ENCODE data around the gene ABCA1. TPM values are rescaled to one million over a fixed set of nuclear protein-coding genes. Genes with fewer than 3 reads are reported as not detected.

Gene ABCA1
- total and polyA plus RNA-seq, 10 of the 15 experiments (the other 5 are each of a cell fraction or from before 2014, with no cell fraction given) = 0.01 to 0.56 (median 0.16) TPM

DNA sequence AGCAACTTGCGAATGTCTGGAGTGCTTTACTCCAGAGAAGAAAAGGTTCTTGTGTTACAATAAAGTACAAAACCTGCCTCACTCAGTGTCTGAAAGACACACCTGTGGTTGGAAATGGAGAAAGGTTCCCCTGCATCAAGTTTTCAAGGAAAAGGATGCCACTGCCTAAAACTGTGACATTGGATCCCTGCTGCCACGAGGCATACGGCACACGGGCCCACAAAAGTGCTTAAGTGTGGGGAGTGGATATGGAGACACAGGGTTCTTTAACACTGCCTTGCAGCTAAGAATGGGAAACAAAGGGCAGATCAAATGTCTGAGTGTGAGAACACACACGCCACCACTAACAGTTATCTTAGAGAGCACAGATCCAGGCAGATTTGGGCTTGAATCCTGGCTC, 89.0 kb downstream of the ABCA1 start:
- DNase-seq (ENCODE audit: low read depth, low spot score) = no peak
- no peak for FAIRE-seq
- Histone ChIP-seq H4K20me1 (ENCODE audit: control insufficient read depth, insufficient read depth) (no peaks in the 10 kb centered on the region), H3K36me3 (ENCODE audit: control insufficient read depth in 2 of 2, insufficient read depth in 2 of 2, low read length in 1 of 2) (no peaks in the 10 kb centered on the region), H3K79me2 (ENCODE audit: control insufficient read depth, insufficient read depth, low read length) (no peaks in the 10 kb centered on the region), H3K9me3 (replicated peaks; ENCODE audit: control insufficient read depth, insufficient read depth, low read length) (no peaks in the 10 kb centered on the region), H3K27me3 (replicated peaks in 1 of 2; ENCODE audit: control insufficient read depth in 2 of 2, insufficient read depth in 2 of 2, low read length in 1 of 2) (peaks cover 1 to 2% of the 10 kb centered on the region in 2 experiments; a peak in 2 of 4 replicates), H3K4me2 (ENCODE audit: control insufficient read depth, insufficient read depth) (no peak overlapping the region), H3K4me3 (no peak overlapping the region), H2AFZ (ENCODE audit: control insufficient read depth, low read depth, low read length) (no peak overlapping the region), H3K4me1 (ENCODE audit: control insufficient read depth, insufficient read depth, low read length) (no peaks in the 10 kb centered on the region), H3K9ac (ENCODE audit: control insufficient read depth, insufficient read depth, low read length) (no peak overlapping the region), H3K27ac (ENCODE audit: control insufficient read depth, insufficient read depth) (no peak overlapping the region)
- ChIA-PET RAD21 (ENCODE audit: unreplicated experiment) (no interaction called here), POLR2A (interaction anchor here (0.5 kb wide), 1 partner anchor 440 kb away, joined by 3 read pairs; no protein-coding TSS in a partner anchor), SMC1A (ENCODE audit: uncharacterized antibody, unreplicated experiment) (no interaction called here), CTCF (interaction anchor here (0.7 kb wide), 1 partner anchor 22 kb away, joined by 3 read pairs; no protein-coding TSS in a partner anchor)
- no TSS peak for BruUV-seq (replicated peaks)
- no peak for ATAC-seq
- TF ChIP-seq TCF7 (IDR thresholded peaks at IDR 0.05; ENCODE audit: borderline replicate concordance) (no peak), ZBTB4 (CRISPR knock-in tag; IDR thresholded peaks at IDR 0.05) (no peak), MTA3 (IDR thresholded peaks at IDR 0.05; ENCODE audit: borderline replicate concordance, low read length) (no peak), EGR1 (IDR thresholded peaks at IDR 0.05; ENCODE audit: borderline replicate concordance in 1 of 2, low read depth in 2 of 2, low read length in 2 of 2) (no peak), POLR2A (IDR thresholded peaks at IDR 0.05; ENCODE audit: low read depth, low read length) (no peak)
- TF ChIP-seq, protein P1, sequence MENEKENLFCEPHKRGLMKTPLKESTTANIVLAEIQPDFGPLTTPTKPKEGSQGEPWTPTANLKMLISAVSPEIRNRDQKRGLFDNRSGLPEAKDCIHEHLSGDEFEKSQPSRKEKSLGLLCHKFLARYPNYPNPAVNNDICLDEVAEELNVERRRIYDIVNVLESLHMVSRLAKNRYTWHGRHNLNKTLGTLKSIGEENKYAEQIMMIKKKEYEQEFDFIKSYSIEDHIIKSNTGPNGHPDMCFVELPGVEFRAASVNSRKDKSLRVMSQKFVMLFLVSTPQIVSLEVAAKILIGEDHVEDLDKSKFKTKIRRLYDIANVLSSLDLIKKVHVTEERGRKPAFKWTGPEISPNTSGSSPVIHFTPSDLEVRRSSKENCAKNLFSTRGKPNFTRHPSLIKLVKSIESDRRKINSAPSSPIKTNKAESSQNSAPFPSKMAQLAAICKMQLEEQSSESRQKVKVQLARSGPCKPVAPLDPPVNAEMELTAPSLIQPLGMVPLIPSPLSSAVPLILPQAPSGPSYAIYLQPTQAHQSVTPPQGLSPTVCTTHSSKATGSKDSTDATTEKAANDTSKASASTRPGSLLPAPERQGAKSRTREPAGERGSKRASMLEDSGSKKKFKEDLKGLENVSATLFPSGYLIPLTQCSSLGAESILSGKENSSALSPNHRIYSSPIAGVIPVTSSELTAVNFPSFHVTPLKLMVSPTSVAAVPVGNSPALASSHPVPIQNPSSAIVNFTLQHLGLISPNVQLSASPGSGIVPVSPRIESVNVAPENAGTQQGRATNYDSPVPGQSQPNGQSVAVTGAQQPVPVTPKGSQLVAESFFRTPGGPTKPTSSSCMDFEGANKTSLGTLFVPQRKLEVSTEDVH (IDR thresholded peaks at IDR 0.05; ENCODE audit: low read depth, partially characterized antibody) = no peak
- intact Hi-C loops (cut with micrococcal nuclease; ENCODE audit: unreplicated experiment) (no loop called here), in situ Hi-C loops (cut with MboI) (no loop called here)
- WGBS (ENCODE audit: insufficient coverage, insufficient replicate concordance, low lambda C conversion rate, missing lambda C conversion rate) = 30% methylated on average over 5 of the region's 5 CpGs
